HG03520 (cell line): Measurements from ENCODE around the gene ADGRG3.

Experiments used
- ATAC-seq: cut with Tn5 transposase; IDR thresholded peaks from one replicate; pipeline ENCODE4 v1.9.1; 2021; ENCODE audit warnings: mild to moderate bottlenecking, moderate library complexity; ENCODE audit not compliant: unreplicated experiment

The ADGRG3 gene

DNA sequence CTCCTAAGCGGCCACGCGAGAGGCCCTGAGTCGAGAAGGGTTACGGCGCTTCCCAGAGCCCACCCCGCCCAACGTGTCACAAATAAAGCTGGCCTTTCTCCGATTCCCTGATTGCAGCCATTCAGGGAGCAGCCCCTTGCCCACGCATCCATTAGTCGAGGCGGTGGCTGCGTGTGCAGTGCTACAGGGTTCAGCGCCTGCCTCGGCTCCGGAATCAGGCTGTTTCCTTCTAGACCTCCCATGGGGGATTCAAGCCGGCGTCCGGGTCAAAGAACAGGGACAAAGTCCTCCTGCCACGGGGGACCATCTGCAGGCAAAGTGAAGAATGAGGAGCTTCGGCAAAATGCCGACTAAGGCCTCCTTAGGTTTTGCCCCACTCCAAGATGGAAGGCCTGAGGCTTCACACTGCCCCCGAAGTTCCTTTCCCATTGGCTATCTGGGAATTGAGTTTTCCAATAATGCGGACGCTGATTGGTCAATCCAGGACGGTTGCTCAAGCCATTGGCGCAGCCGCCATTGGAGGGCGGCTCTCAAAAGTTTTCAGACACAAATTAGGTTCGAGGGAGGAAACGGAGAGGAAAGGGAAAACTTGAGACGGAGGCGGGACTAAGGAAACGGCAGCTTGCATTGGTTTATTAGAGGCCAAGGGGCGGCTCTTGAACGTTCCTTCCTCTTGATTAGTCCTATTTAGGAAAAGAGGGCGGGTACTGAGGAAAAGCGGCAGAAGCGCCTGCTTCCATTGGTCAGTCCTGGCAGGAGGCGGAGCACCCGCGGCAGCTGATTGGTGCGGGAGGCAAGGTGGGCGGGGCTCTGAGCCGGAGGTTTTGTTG, 67.0 kb downstream of the ADGRG3 start:
- ATAC-seq: peak; percentile 76

DNA sequence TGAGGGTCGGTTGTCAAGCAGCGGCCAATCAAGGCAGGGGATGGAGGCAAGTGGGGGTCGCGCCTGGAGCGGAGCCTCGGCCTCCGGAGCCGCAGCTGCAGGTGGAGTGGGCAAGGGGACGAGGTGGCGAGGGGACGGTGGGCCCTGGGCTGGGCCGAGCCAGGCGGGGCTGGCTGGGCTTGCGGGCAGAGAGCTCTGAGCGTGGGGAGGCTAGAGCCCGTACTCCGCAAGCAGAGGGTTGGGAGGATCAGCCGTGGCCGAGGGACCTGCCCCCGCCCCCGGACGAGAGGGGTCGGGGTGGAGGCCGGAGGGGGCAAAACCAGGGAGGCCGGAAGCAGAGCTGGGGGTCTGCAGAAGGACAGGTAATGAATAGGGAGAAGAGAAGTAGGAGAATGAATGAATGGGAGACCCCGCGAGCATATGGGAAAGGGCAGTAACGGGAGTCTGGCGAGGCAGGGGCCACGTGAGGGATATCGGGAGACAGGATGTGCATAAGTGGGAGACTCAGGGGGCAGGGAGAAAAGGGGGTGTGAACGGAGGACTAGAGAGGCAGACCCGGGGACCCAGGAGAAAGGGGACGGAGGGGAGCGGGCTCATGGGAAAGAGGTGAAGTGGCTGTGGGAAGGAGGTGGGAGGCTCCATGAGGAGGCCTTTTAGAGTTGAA, 67.8 kb downstream of the ADGRG3 start, which contains the start of gene KATNB1:
Gene KATNB1, plus strand, starts transcription at position 16 of the 664 bp plus-strand sequence. CDS start 1,474 bp downstream, outside the sequence.
- no peak for ATAC-seq

GRCh38 chr16:57736419-57737351, 68.6 kb downstream of the ADGRG3 start:
- ATAC-seq: no peak

- ATAC-seq: no peak
Measured at GRCh38 chr16:57738844-57739243, 70.7 kb downstream of the ADGRG3 start.
